Measurements from ENCODE around the gene MAP2K3.
A peak's percentile ranks its signal among the peaks of the same experiment; 100 is the strongest.

Gene MAP2K3

DNA sequence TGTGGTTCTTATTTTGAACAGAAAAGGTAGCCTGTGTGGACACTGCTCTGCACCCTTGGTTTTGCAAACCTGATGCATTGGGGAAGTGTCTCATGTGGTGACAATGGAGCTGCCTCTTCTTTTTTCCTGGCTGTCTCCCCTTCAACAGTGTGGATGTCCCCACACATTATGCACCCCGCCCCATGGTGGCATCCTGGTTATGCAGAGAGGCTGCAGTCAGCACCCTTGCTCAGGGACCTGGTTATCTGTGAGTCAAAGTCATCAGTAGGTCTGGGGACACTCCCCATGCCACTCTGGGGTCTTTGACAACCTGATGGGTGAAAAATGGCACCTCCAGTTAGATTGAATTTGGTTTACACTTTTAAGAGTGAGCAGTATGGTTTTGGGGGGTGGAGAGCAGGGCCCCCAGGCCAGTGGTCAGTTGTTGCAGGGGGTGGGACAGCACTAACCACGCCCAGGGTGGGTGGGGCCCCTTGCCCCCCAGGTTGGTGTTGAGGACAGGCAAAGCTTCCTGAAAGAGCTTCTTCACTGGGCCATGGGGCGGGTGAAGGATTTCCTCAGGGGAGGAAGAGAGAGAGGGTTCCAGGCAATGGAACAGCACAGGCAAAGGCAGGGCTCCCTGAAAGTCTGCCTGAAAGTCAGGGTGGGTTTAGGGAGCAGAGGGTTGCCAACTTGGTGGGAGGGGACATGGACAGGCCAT is 67.0 kb downstream of the MAP2K3 start:
- no peak for DNase-seq (ENCODE audit: low read depth)

- DNase-seq (ENCODE audit: low read depth): no peak
These were observed 67.9 kb downstream of the MAP2K3 start for GRCh38 chr17:21352221-21352980.

- no peak for DNase-seq (ENCODE audit: low read depth)
These were observed 68.4 kb downstream of the MAP2K3 start for GRCh38 chr17:21352981-21353265.

DNA sequence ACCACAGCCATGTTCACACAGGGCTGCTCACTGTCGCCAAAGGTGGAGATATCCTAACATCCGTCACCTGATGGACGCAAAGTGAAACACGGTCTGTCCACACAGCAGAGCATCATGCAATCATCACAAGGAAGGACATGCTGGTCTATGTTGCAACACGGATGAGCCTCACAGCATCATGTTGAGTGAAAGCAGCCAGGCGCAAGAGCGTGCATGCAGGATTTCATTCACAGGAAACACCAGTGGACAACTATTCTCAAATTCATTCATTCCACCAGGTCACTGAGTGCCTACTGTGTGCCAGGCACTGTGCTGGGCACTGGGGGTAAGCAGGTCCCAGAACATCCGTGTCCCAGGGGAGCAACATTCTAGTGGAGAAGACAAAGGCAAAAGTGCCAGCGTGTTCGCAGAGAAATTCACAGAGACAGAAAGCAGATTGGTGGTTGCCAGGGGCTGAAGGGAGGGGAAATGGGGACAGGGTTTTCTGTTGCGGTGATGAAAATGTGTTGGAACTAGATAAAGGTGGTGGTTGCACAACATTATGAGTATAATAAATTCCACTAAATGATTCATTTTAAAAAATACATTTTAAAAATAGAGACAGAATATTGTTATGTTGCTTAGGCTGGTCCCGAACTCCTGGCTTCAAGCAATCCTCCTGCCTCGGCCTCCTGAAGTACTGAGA is 69.0 kb downstream of the MAP2K3 start:
- DNase-seq (ENCODE audit: low read depth): no peak

DNA sequence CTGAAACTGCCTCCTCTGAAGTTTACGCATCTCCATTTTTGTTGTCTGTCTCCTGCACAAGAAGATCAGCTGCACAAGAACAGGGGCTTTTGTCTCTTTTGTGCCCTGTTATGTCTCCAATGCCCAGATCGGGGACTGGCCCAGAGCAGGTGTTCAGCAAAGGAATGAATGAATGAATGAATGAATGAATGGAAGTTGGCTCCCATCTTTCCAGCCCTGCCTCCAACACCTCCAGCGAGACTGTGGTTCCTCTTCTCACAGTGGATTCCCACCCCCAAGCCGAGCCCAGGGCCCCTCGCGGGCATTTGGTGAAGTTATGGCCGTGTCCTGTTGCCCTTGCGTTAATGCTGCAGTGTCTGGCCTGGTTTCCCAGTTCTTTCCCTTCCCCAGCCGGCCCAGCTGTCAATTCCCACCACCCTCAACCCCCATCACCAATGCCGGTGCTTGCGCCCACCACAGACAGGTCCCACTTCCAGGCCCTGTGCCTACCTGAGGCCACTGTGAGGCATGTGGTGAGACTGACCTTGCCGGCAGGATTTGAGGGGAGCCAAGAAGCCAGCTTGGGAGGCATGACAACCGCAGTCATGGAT is 70.4 kb downstream of the MAP2K3 start:
- no peak for DNase-seq (ENCODE audit: low read depth)

GRCh38 chr17:21355586-21355985 is 71.1 kb downstream of the MAP2K3 start:
- DNase-seq (ENCODE audit: low read depth): no peak

DNA sequence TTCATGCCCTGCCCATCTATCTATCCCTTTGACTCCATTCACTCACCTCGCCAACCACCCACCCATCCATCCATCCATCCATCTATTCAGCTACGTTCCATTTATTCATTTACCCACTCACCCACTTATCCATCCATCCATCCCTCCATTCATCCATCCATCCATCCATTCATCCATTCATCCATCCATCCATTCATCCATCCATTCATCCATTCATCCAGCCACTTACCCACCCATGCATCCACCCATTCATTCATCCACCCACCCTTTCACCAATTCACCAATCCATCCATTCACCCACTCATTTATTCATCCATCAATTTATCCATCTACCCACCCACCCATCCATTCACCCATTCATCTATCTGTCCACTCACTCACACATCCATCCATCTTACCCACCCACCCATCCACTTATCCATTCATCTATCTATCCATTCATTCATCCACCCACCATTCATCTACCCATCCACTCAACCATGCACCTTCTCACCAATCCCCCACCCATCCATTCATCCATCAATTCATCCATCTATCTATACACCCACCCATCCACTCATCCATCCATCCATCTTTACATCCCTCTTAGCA is 72.1 kb downstream of the MAP2K3 start:
- DNase-seq (ENCODE audit: low read depth): no peak

DNA sequence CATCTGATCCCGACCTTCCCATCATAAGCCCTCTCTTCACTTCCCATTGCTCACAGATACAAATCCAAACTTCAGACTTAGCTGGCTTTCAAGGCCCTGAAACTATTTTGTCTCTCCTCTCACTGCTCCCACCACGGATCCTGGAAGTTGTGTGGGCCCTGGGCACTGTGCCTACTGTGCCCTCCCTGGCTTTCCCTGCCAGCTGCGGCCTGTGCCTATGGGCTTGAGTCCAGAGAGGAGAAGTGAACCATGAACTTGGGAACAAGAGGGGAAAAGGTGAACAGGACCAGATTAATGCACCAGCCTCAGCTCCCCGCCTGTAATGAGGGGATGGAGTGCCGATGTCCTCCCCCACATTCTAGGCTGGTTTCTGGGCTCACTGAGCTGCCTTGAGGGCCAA is 72.8 kb downstream of the MAP2K3 start:
- DNase-seq (ENCODE audit: low read depth): no peak

DNA sequence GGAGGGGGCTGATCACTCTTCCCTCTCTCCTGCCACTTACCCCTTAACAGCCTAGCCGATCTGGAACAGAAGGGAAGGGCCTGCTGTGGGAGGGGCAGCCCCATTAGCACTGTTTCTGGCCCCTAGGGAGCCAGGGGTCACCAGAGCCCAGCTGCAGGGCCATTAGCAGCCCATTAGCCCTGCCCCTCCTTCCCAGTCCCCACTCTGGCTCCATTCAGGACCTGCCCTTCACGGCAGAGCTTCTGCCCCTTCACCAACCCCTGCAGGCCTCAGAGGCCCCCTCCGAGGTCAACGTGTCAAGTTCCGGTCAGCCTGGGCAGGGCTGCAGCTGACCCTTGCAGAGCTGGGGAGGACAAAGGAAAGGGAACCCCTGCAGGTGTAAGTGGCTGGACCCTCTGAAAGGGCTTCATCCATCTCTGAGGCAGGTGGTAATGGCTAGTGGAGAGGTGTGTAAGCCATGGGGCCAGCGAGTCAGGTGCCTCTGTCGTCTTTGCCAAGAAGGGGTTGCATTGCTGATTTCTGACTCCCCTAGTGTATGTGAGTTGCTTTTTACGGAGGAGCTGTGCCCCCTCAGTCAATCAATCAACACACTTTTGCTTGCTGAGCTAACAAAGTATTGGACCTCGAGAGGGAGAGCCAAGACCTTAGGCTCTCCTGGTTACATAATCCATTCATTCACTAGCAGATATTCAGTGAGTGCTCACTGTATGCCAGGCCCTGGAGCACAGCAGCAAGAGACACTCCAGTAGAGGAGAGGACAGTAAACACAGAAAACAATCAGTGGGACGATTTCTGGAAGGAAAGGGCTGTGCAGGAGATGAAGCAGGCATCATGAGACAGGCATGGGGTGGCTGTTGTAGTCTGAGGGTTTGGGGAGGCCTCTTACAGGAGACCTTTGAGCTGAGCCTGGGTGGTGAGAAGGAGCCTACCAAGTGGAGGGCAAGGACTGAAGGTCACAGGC is 73.5 kb downstream of the MAP2K3 start:
- no peak for DNase-seq (ENCODE audit: low read depth)

DNA sequence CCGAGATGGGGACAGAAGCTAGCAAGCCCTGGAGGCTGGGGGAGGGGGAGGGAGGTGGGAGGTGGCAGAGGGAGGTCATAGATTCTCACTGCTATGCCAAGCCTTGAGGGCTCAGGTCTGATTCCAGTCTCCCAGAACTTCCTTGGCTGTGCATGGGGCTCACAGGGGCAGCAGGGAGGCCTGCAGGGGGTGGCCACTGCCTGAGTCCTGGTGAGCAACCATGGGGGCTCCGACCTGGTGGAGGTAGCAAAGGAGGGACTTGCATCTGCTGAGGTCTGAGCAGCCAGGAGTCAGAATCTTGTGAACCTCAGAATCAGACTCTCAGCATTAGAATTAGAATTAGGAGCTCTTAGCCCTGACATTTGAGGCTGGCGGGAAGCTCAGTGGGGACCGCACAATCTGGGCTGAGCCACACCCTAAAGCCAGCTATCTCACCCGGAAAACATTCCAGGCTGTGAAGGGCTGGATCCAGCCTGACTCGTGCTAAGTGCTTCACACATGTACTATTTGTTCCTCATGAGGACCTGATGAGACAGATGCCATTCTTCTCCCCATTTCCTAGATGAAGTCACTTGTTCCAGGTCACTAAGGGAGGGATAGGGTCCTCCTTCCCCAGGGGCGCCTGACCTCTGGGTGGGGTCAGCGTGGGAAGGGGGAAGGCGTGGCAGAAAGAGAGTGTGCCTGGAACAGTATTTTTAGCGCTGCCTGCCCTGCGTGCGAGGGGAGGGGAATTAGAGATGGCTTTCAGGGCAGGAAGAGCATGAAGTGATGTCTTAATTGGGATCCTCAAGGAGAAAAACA is 74.4 kb downstream of the MAP2K3 start:
- peak; percentile 47 for DNase-seq (ENCODE audit: low read depth)

GRCh38 chr17:21359483-21359840 is 75.0 kb downstream of the MAP2K3 start:
- DNase-seq (ENCODE audit: low read depth): no peak

DNA sequence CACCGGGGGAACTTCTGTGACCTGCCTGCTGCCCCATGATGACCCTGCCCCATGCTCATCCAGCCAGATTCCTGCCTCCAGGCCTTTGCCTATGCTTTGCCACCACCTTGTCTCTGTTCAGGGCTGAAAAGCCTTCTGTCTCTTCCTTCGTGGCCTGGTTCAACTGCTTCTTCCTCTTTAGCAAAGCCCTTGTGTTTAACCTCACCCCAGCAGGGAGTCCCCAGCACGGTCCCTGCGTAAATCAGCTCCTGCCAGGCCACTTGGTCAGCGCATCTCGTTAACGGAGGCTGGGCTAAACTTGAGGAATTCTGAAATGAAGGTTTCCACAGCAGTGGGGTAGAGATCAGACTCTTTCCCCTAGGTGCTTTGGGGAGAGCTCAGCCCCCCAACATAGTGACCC is 75.5 kb downstream of the MAP2K3 start:
- no peak for DNase-seq (ENCODE audit: low read depth)

- no peak for DNase-seq (ENCODE audit: low read depth)
These were observed 76.7 kb downstream of the MAP2K3 start for GRCh38 chr17:21361020-21361809.

DNA sequence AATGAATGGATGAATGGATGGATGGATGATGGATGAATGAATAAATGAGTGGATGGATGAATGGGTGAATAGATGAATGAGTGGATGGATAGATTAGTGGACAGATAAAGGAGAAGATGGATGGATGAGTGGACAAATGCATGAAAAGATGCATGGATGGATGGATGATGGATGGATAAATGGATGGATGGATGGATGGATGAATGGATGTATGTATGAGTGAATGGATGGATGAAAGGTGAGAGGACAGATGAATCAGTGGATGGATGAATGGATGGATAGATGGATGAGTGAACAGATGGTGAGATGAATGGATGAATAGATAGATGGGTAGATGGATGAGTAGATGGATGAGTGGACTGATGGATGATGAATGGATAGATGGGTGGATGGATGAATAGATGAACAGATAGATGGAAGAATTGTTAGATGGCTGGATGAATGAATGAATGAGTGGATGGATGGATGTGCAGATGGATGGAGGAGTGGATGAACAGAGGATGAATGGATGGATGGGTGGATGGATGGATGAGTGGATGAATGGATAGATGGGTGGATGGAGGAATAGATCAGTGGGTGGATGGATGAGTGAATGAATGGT is 77.9 kb downstream of the MAP2K3 start:
- no peak for DNase-seq (ENCODE audit: low read depth)

GRCh38 chr17:21363776-21364642 is 79.5 kb downstream of the MAP2K3 start:
- DNase-seq (ENCODE audit: low read depth): no peak
